T-helper 22 cell (primary cell): ENCODE measurements around the gene SYT15B.
"Not testable (repeated sequence)": the region's sequence is repeated elsewhere in the genome, so short reads cannot be mapped to it uniquely, and the experiment has no call there.

Source experiments
- DNase-seq: peaks from one replicate; pipeline ENCODE4 v3.0.0-alpha.2; 2020; ENCODE audit warnings: low read depth

The SYT15B gene

DNA sequence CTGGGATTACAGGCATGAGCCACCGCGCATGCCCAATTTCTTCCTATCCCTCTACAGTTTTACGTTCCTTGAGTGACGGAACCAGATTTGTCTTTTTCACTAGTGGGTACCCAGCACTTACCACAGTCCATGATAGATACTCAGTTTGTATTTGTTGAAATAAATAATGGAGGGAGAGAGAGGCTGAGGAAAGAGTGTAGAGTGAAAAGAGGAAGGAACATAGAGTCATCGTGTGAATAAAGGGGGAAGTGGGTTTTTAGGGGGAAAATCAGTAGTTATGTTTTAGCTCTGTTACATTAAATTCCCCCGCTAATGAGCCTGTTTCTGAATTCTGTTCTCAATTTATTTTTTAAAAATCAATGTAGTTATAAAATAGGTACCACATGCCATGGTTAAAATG is 37.7 kb downstream of the SYT15B start:
- DNase-seq = not testable (repeated sequence)

DNA sequence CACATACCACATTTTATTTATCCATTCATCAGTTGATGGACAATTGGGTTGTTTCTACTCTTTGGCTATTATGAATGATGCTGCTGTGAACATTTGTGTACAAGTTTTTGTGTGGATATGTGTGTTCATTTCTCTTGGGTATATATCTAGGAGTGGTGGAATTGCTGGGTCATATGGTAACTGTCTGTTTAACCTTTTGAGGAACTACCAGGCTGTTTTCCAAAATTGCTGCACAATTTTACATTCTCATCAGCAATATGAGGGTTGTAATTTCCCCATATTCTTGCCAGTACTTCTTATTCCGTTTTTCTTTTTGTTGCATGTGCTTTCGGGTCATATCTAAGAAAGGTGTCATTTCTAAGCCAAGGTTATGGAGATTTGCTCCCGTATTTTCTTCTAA is 38.3 kb downstream of the SYT15B start:
- DNase-seq = not testable (repeated sequence)

DNA sequence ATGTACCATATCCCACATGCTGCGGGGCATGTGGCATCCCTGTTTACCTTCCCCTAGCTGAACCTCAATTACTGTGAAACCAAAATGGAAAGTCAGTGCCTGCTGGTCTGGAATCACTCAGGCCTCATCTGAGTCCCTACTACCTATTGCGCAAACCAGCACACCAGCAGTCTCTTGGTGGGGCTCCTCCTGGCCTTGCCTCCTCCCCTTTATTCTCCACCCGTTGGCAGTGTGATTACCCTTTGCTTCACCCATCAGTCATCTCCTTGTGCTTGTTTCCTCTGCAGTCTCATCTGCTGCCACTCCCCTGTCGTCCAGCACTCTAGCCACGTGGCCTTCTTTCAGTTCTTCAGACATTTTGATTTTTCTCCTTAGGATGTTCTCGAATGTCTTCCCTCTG is 39.3 kb downstream of the SYT15B start:
- not testable (repeated sequence) for DNase-seq

DNA sequence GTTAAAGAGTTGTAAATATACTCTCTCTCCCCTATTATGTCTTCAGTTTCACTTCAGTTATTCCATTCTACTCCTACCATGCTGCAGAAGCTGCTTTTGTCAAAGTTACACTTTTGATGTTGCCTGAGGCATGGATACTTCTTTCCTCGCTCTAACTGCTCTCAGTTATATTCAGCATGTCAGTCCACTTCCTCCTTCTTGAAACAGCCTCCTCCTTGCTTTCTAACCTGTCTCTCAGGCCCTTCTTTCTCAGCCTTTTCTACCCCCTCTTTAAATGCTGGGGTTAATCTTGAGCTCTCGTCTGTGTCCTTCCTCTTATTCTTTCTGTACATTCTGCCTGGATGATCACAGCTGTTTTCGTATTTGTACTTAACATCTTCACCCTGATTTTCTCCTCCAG is 40.0 kb downstream of the SYT15B start:
- DNase-seq = not testable (repeated sequence)

DNA sequence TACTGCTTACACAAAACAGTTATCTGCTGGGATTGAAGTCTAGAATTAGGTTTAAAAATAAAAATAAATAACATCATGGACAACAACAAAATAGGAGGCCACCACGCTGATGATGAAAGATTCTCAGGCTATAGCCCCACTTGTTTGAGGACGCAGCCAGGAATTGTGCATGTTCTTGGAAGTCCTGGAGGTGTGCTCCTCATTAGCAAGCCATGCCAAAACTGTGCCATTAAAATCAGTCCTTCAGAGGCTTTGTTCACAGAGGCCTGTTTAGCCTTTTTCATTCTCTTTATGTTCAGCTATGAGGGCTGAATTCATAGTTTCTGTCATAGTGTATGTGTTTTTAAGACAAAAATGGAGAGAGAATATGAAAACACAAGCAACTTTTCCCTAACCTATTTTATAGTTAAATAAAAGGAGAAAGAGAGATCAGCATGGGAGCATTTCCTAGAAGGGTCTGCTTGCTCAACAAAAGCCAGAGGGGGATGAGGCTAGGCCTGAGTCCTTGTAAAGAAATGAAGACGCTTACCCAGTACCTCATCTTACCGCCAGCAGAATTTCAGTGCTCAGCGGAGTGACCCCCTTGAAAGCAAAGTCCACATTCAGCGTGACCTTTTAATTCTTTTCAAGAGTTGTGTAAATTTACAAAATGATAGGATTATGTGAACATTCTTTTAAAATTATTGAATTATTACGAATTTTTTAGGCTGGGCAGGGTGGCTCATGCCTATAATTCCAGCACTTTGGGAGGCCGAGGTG is 46.2 kb downstream of the SYT15B start:
- not testable (repeated sequence) for DNase-seq
